ENCODE measurements around the gene NOTCH3.
A peak's percentile ranks its signal among the peaks of the same experiment; 100 is the strongest.

Gene NOTCH3

DNA sequence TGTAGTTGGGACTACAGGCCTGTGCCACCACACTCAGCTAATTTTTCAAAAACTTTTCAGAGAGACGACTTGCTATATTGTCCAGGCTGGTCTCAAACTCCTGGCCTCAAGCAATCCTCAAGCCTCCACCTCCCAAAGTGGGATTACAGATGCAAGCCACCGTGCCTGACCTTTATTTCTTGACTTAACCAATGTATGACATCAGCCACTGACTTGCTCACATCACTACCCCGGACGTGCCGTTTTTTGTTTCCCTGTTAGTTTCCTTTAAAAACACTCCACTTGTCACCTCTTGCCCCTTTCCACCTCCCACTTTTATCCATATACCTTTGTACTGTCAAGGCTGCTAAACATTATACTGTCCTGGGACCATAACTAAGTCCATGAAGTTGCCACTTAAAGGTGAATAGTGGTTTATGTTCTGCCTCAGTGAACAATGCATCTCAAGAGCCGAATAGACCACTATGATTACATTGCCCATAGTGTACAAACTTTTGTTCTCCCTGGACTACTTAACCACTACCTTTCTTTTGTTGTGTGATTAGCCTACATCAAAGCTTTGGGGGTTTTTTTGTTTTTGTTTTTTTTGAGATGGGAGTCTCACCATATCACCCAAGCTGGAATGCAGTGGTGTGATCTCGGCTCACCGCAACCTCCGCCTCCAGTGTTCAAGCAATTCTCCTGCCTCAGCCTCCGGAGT lies 33.8 kb upstream of the NOTCH3 start:
- H3K9ac ChIP-seq (ENCODE audit: low read length) = no peak overlapping the region
- H3K27ac ChIP-seq (ENCODE audit: low read depth, low read length) = no peak overlapping the region
- H3K36me3 ChIP-seq (ENCODE audit: control insufficient read depth, insufficient read depth, low read length) = peaks cover 48% of the 10 kb centered on the region
- peaks cover 2% of the 10 kb centered on the region; the same call in 1 of the 2 replicates for H3K4me1 ChIP-seq (ENCODE audit: control insufficient read depth, insufficient read depth, low read length)
- no peak overlapping the region for H3K4me3 ChIP-seq (ENCODE audit: low read depth, low read length)
- H3K9me3 ChIP-seq (ENCODE audit: control insufficient read depth, insufficient read depth, low read depth, low read length) = no peaks in the 10 kb centered on the region
- H3K27me3 ChIP-seq (ENCODE audit: control insufficient read depth, insufficient read depth, low read length) = peaks cover 8% of the 10 kb centered on the region; the same call in 1 of the 2 replicates

DNA sequence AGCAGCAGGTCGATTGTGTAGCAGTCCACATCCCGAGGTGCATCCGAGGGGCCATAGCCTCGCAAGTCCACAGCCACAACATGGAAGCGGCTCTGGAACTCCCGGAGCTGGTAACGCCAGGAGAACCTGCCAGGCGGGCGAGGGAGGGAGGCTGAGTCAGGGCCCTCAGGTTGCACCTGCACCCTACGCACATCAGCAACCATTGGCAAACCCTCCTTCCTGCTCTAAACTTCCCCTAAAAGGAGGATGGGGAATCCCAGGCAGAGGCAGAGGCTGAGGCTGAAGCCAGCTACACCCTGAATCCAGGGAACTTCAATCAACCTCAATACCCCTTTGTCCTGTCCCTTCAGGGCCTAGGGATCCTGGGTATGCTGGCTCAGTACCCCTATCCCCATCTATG lies 30.5 kb upstream of the NOTCH3 start:
- Histone ChIP-seq H3K9ac (ENCODE audit: low read length) (peak overlapping the region; percentile 71), H3K9me3 (ENCODE audit: control insufficient read depth, insufficient read depth, low read depth, low read length) (no peaks in the 10 kb centered on the region), H3K27ac (ENCODE audit: low read depth, low read length) (no peak overlapping the region), H3K27me3 (ENCODE audit: control insufficient read depth, insufficient read depth, low read length) (peaks cover 8% of the 10 kb centered on the region; the same call in 1 of the 2 replicates), H3K4me3 (ENCODE audit: low read depth, low read length) (peak overlapping the region; percentile 86), H3K36me3 (ENCODE audit: control insufficient read depth, insufficient read depth, low read length) (peaks cover 35% of the 10 kb centered on the region), H3K4me1 (ENCODE audit: control insufficient read depth, insufficient read depth, low read length) (peaks cover 2% of the 10 kb centered on the region; the same call in 1 of the 2 replicates)

DNA sequence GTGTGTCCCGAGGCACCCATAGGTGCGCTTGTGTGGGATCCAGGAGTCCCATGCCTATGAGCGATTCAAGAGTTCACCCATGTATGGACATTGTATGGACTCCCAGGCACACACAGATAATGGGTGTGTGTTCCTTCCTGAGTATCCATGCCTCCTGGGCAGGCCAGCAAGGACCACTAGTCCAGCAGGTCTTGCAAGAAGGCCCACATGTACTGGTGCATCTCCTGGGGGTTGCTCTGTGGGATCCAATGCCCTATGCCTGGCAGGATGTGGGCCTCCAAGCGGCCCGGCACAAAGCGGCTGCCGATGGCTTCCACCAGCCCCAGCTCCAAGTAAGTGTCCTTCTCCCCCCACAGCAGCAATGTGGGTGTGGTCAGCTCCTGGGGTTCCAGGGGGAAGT lies 26.5 kb upstream of the NOTCH3 start:
- H3K27me3 ChIP-seq (ENCODE audit: control insufficient read depth, insufficient read depth, low read length) = peaks cover 7% of the 10 kb centered on the region; the same call in 1 of the 2 replicates
- H3K4me3 ChIP-seq (ENCODE audit: low read depth, low read length) = no peak overlapping the region
- H3K9me3 ChIP-seq (ENCODE audit: control insufficient read depth, insufficient read depth, low read depth, low read length) = no peaks in the 10 kb centered on the region
- H3K9ac ChIP-seq (ENCODE audit: low read length) = no peak overlapping the region
- H3K27ac ChIP-seq (ENCODE audit: low read depth, low read length) = no peak overlapping the region
- peaks cover 23% of the 10 kb centered on the region for H3K36me3 ChIP-seq (ENCODE audit: control insufficient read depth, insufficient read depth, low read length)
- H3K4me1 ChIP-seq (ENCODE audit: control insufficient read depth, insufficient read depth, low read length) = peaks cover 5% of the 10 kb centered on the region; the same call in 1 of the 2 replicates

DNA sequence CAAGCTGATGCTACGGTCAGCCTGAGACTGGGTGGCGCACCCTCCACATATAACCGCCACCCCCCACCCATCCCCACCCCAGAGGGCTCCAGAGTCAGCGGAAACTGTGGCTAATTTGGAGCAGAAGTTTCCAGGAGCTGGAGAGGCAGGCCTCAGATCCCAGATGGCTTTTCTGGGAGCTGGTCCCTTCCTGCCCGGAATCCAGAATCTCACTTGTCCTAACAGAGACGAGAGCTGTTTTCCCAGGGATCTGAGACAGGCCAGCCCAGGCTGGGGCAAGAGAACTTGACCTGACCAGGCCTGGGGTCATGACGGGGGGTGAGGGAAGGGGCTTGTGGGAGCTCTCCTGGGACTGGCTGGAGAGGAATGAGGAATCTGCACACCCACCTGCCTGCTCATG lies 25.0 kb upstream of the NOTCH3 start:
- Histone ChIP-seq H3K36me3 (ENCODE audit: control insufficient read depth, insufficient read depth, low read length) (peaks cover 20% of the 10 kb centered on the region), H3K27me3 (ENCODE audit: control insufficient read depth, insufficient read depth, low read length) (no peaks in the 10 kb centered on the region), H3K9me3 (ENCODE audit: control insufficient read depth, insufficient read depth, low read depth, low read length) (no peaks in the 10 kb centered on the region), H3K4me1 (ENCODE audit: control insufficient read depth, insufficient read depth, low read length) (peaks cover 4% of the 10 kb centered on the region; the same call in 1 of the 2 replicates), H3K9ac (ENCODE audit: low read length) (no peak overlapping the region), H3K27ac (ENCODE audit: low read depth, low read length) (no peak overlapping the region), H3K4me3 (ENCODE audit: low read depth, low read length) (no peak overlapping the region)

DNA sequence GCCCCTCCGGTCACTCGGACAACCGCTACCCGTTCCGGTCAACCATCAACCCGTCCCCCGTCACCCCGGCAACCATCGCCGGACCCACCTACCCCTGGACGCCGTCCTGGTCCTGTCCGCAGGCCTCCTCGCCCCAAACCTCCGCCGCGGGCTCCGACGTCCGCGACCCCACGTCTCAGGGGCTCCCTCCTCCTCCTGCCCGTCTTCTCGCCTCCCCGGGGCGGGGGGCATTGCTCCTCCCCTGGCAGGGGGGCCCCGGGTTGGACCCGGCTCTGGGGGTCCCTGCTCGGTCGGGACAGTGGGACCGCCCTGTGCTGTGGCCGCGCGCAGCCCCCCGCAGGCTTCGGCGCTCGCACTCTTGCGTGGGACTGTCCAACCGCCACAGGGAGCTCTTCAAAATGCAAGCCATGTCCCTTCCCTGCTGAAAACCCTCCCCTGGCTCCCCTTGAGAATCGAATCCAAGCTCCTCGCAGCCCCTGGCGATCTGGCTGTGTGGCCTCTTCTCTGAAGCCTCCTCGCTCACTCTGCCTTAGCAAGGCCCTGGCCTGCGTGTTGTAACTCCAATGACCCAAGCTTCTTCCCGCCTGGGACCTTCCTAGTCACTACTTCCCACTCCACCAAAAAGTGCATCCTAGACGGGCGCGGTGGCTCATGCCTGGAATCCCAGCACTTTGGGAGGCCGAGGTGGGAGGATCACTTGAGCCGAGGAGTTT lies 23.0 kb upstream of the NOTCH3 start:
- Histone ChIP-seq H3K4me1 (ENCODE audit: control insufficient read depth, insufficient read depth, low read length) (peaks cover 5% of the 10 kb centered on the region; the same call in 1 of the 2 replicates), H3K9me3 (ENCODE audit: control insufficient read depth, insufficient read depth, low read depth, low read length) (no peaks in the 10 kb centered on the region), H3K27ac (ENCODE audit: low read depth, low read length) (no peak overlapping the region; the same call in 1 of the 2 replicates), H3K27me3 (ENCODE audit: control insufficient read depth, insufficient read depth, low read length) (no peaks in the 10 kb centered on the region), H3K36me3 (ENCODE audit: control insufficient read depth, insufficient read depth, low read length) (peaks cover 15% of the 10 kb centered on the region), H3K9ac (ENCODE audit: low read length) (peak overlapping the region; percentile 36), H3K4me3 (ENCODE audit: low read depth, low read length) (peak overlapping the region; percentile 80)

DNA sequence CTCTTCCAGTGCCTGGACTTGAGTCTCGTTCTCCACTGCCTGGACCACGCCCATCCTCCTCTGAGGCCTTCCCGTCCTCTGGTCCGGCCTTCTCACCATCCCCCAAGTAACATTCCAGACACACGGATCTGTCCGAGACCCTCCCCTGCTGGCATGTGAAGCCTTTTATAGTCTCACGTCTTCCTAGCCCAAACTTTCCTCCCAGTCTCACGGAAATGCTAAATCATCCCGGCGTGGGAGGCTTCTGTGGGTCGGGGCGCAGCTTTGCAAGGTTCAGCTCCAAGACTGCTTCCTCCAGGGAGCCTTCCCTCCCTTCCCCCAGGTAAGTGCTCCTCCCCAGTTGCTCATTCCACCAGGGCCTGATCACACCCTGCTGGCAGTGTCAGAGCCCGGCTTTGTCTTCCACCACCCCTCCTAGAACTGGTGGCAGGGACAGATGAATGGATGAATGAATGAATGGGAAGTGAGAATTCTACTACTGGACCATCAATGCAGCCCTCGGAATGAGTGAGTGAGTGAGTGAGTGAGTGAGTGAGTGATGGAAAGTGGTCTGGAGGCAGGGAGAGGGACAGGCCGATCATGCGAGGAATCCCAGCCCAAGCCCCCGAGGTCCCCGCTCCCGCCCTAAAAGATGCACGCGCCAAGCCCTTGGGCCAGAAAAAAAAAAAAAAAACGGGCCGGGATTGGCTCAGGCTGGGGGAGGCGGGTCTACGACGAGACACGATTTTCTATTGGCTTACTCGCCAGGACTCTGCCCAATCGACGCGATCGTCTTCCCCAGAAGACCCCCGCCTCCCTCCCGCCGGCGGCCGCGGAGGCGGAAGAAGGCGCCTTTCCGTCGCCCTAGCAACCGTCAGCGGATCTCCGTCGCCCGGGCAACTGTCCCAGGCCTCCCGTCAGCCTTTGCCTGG lies 22.2 kb upstream of the NOTCH3 start:
- Histone ChIP-seq H3K27ac (ENCODE audit: low read depth, low read length) (peak overlapping the region; percentile 52; the same call in 1 of the 2 replicates), H3K9me3 (ENCODE audit: control insufficient read depth, insufficient read depth, low read depth, low read length) (no peaks in the 10 kb centered on the region), H3K4me3 (ENCODE audit: low read depth, low read length) (peak overlapping the region; percentile 80), H3K9ac (ENCODE audit: low read length) (peak overlapping the region; percentile 75), H3K27me3 (ENCODE audit: control insufficient read depth, insufficient read depth, low read length) (no peaks in the 10 kb centered on the region), H3K4me1 (ENCODE audit: control insufficient read depth, insufficient read depth, low read length) (peaks cover 9% of the 10 kb centered on the region; the same call in 1 of the 2 replicates), H3K36me3 (ENCODE audit: control insufficient read depth, insufficient read depth, low read length) (peaks cover 13% of the 10 kb centered on the region)

DNA sequence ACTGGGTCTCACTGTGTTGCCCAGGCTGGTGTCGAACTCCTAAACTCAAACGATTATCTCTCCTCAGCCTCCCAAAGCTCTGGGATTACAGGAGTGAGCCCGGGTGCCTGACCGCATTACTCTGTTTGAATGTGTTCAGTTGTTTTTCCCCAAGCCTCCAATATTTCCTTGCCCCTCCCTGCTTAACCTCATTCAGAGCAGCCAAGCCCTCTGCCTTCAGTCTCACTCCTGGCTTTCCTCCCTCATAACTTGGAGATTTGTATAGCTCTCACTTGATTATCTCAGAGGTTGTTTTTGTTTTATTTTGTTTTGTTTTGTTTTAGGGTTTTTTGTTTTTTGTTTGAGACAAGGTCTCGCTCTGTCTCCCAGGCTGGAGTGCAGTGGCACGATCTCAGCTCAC lies 20.0 kb upstream of the NOTCH3 start:
- no peak overlapping the region for H3K4me3 ChIP-seq (ENCODE audit: low read depth, low read length)

DNA sequence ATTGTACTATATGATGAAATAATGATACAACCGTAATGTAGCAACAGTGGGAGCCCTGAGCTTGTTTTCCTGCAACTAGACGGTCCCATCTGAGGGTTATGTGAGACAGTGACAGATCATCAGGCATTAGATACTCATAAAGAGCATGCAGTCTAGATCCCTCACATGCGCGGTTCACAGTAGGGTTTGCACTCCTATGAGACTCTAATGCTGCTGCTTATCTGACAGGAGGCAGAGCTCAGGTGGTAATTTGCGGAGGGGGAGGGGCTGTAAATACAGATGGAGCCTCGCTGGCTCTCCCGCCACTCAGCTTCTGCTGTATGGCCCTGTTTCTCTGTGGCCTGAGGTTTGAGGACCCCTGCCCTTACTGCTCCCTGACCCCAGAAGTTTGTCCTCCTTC lies 17.7 kb upstream of the NOTCH3 start:
- Histone ChIP-seq H3K9ac (ENCODE audit: low read length) (no peak overlapping the region), H3K4me1 (ENCODE audit: control insufficient read depth, insufficient read depth, low read length) (peaks cover 9% of the 10 kb centered on the region; the same call in 1 of the 2 replicates), H3K9me3 (ENCODE audit: control insufficient read depth, insufficient read depth, low read depth, low read length) (no peaks in the 10 kb centered on the region), H3K27me3 (ENCODE audit: control insufficient read depth, insufficient read depth, low read length) (no peaks in the 10 kb centered on the region), H3K4me3 (ENCODE audit: low read depth, low read length) (no peak overlapping the region), H3K27ac (ENCODE audit: low read depth, low read length) (no peak overlapping the region), H3K36me3 (ENCODE audit: control insufficient read depth, insufficient read depth, low read length) (no peaks in the 10 kb centered on the region)

More for the DNA sequence above, 20.0 kb upstream of the NOTCH3 start:
- Histone ChIP-seq H3K4me1 (ENCODE audit: control insufficient read depth, insufficient read depth, low read length) (peaks cover 9% of the 10 kb centered on the region; the same call in 1 of the 2 replicates), H3K9me3 (ENCODE audit: control insufficient read depth, insufficient read depth, low read depth, low read length) (no peaks in the 10 kb centered on the region), H3K27ac (ENCODE audit: low read depth, low read length) (no peak overlapping the region), H3K36me3 (ENCODE audit: control insufficient read depth, insufficient read depth, low read length) (no peaks in the 10 kb centered on the region), H3K9ac (ENCODE audit: low read length) (no peak overlapping the region), H3K27me3 (ENCODE audit: control insufficient read depth, insufficient read depth, low read length) (no peaks in the 10 kb centered on the region)

DNA sequence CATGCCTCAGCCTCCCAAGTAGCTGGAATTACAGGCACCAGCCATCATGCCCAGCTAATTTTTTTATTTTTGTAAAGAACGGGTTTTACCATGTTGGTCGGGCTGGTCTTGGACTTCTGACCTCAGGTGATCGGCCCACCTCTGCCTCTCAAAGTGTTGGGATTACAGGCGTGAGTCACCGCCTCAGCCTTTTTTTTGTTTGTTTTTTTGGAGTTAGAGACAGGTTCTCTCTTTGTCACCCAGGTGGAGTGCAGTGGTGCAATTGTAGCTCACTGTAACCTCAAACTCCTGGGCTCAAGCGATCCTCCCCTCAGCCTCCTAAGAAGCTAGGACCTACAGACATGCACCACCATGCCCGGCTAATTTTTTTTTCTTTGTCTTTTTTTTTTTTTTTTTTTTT lies 15.6 kb upstream of the NOTCH3 start:
- Histone ChIP-seq H3K4me1 (ENCODE audit: control insufficient read depth, insufficient read depth, low read length) (peaks cover 5% of the 10 kb centered on the region; the same call in 1 of the 2 replicates), H3K4me3 (ENCODE audit: low read depth, low read length) (no peak overlapping the region)

DNA sequence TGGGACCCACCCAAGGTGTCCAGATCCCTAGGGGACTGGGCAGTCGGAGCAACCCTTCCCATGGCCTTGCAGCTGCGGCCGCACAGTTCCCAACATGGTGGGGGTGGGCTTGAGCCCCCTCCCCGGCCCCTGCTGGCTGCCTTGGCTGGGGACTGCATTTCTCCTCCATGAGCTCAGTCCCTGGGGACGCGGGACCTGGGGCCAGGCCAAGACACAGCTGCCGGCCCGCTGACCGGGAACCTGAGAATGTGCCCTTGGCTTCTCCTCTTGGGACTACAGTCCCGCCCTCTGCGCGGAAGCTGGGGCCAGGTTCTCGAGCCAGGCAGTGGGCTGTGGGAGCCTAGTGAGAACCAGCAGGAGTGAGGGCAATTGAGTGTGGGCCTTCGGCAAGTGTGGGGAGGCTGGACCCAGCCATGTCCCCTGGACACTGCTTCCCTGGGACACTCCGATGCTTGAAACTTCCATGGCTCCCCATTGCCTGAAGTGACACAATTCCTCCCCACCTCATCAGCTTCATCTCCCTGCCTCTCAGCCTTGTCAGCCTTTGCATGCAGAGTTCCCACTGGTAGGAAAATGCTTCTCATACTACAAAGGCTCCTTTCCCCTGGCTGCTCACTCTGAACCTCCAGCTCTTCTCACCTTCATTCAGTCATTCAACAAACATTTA lies 13.1 kb upstream of the NOTCH3 start:
- H3K9ac ChIP-seq (ENCODE audit: low read length) = no peak overlapping the region
- no peaks in the 10 kb centered on the region for H3K36me3 ChIP-seq (ENCODE audit: control insufficient read depth, insufficient read depth, low read length)
- no peak overlapping the region for H3K4me3 ChIP-seq (ENCODE audit: low read depth, low read length)
- H3K27ac ChIP-seq (ENCODE audit: low read depth, low read length) = no peak overlapping the region
- H3K4me1 ChIP-seq (ENCODE audit: control insufficient read depth, insufficient read depth, low read length) = peaks cover 5% of the 10 kb centered on the region; the same call in 1 of the 2 replicates
- no peaks in the 10 kb centered on the region for H3K27me3 ChIP-seq (ENCODE audit: control insufficient read depth, insufficient read depth, low read length)
- H3K9me3 ChIP-seq (ENCODE audit: control insufficient read depth, insufficient read depth, low read depth, low read length) = no peaks in the 10 kb centered on the region

More for the DNA sequence above, 15.6 kb upstream of the NOTCH3 start:
- H3K9me3 ChIP-seq (ENCODE audit: control insufficient read depth, insufficient read depth, low read depth, low read length) = no peaks in the 10 kb centered on the region
- no peaks in the 10 kb centered on the region for H3K36me3 ChIP-seq (ENCODE audit: control insufficient read depth, insufficient read depth, low read length)
- no peak overlapping the region for H3K27ac ChIP-seq (ENCODE audit: low read depth, low read length)
- H3K9ac ChIP-seq (ENCODE audit: low read length) = no peak overlapping the region
- H3K27me3 ChIP-seq (ENCODE audit: control insufficient read depth, insufficient read depth, low read length) = no peaks in the 10 kb centered on the region
